ENCODE data around the gene SLC45A1.

SLC45A1 gene

DNA sequence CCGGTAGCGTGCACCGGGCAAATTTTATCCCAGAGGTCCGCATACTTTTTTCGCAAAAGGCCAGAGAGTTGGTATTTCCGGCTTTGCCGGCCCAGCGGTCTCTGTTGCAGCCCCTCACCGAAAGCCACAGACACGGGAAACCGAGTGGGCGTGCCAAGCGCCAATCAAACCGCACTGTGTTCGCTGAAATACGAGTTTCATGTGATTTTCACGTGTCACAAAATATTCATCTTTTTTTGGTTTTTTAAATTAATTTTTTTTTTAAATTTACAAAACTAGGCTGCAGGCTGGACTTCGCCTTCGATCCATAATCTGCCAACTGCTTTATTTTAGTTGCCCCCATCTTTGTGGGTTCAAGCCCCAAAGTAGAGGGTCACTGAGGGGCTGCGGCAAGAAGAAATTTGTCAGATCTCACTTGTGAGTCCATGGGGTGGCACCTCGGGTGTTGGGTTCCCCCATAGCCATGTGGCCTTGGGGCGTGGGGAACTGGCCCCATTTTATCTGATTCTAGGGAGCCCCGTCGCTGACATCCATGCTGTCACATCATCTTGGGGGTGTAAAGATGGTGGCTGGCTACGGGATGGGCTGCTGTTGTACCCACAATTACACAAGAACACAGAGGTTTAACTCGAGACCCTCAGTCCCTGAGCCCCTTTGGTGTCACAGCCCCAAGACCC is 20.8 kb downstream of the SLC45A1 start:
- DNase-seq: no peak

DNA sequence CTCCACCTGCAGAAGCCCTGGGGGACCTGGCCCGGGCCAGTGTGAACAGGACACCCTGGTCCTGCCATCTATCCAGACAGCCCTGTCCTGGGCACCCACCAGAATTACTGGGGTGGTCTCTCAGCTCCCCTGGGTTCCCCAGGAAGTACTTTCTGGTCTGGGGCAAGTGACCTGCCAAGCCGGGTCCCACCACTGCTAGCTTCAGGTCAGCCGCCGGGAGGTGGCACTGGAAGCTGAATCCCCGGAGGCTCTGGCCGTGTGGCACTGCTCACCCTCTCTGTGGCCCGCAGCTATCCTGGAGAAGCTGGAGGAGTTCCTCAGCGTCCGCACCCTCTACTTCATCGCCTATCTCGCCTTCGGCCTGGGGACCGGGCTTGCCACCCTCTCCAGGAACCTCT is 21.3 kb downstream of the SLC45A1 start:
- DNase-seq: no peak

DNA sequence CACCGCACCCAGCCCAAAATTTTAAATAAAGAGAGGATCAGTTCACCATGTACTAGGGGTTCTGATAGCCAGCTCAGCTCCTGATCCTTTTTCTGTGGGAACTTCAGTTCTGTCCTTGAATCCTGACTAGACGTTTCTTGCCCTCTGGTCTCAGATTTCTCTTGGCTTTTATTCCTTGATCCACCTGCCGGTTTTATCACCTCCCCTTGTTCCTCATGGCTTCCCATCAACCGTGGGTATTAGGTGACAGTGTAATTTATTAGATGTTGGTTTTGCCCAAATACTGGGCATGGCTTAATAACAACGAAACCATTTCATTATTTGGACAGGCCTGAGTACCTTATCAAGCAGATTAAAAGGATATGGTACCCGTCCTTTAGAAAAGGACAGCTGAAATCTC is 22.5 kb downstream of the SLC45A1 start:
- no peak for DNase-seq

DNA sequence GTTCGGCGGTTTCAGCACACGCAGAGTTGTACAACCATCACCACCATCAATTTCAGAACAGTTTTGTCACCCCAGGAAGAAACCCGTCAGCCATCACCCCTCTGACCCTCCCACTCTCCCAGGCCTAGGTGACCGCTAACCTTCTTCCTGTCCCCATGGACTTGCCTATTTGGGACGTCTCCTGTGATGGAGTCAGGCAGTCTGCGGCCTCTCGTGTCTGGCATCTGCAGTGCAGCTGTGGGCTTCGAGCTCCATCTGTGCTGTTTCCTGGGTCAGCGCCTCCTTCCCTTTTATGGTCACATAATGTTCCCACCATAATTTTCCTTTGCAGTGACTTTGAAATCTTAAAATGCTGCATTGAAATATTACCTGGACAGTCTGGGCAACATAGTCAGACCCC is 24.4 kb downstream of the SLC45A1 start:
- no peak for DNase-seq

DNA sequence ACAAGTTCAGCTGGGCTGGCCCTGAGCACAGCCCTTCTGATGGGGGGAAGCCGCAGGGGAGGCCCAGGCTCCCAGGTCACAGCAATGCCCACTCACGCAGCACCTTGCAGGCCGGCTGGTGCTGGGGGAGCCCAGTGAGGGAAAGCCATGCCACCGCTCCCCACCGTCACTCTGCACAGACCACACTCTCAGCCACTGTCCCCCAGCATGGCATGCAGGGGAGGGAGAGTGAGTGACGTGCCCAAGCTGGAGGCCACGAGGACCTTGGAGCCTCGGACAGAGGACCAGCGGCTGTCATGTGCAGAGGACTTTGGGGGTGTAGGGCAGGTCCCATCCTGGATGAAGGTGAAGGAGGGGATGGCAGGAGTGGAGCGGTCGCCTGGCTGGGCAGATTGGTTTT is 25.1 kb downstream of the SLC45A1 start:
- no peak for DNase-seq

DNA sequence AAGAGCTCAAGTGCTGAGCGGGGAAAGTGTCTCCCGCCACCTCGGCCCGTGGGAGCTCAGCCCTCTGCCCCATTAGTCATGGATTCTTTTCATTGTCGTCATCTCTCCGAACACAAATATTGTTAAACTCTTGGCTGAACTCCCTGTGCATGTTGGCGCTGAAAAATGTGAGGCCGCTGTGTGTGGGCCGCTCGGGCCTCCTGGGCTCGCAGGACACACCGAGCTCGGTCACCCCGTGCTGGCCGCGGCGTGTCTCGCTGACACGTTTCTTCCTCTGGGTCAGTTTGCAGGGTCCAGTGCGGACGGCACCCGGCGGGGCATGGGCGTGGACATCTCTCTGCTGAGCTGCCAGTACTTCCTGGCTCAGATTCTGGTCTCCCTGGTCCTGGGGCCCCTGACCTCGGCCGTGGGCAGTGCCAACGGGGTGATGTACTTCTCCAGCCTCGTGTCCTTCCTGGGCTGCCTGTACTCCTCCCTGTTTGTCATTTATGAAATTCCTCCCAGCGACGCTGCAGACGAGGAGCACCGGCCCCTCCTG is 25.6 kb downstream of the SLC45A1 start:
- no peak for DNase-seq

DNA sequence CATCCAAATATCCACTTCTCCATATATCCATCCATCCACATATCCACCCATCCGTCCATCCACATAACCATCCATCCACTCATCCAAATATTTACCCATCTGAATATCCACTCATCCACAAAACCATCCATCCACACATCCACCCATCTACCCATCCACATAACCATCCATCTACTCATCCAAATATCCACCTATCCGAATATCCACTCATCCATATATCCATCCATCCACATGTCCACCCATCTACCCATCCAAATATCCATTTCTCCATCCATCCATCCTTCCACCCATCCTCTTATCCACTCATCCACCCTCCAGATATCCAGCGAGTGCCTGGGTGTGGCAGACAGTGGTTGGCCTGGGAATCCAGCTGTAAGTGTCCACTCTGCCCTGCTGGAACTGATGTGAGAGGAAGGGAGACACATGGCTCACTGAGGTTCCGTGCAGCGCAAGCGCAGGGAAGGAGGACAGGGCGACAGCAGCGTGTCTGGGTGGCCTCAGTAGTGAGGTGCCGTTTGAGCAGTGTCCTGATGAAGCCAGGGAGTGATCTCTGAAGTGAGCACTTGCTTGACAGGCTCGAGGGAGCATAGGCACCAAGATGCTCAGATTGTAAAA is 27.1 kb downstream of the SLC45A1 start:
- DNase-seq: no peak

DNA sequence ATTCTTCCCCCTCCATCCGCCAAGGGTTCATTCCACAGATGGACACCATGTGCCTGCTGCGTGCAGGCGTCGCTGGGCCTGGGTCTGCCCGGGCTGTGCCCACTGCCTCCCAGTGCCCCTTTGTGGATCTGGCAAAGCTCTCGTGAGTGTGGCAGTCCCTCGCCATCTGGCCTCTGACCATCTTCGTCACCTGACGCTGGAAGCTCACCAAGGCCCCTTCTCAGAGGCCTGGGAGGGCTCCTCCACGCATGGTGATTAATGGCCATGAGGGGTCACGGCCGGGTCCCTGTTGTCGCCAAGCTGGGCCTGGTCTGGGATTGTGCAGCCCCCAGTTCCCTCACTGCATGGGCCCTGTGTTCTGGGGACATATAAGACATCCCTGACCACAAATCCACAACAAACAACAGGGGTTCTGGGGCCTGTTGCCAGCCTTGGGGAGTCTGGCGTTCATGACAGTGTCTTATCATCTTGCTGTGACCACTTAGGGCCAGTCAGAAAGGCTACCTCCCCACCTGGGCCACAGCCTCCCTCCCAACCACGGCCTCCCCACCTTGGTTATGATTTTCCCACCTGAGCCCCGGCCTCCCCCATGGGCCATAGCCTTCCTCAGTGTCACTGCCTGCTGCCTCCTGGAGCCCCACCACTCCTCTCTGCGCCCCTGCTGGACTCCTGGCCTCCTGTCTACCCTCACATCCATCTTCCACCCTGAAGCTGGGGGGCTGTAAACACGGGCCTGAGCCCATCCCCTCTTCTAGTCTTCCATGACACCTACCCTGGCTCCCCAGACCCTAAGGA is 27.9 kb downstream of the SLC45A1 start:
- no peak for DNase-seq

DNA sequence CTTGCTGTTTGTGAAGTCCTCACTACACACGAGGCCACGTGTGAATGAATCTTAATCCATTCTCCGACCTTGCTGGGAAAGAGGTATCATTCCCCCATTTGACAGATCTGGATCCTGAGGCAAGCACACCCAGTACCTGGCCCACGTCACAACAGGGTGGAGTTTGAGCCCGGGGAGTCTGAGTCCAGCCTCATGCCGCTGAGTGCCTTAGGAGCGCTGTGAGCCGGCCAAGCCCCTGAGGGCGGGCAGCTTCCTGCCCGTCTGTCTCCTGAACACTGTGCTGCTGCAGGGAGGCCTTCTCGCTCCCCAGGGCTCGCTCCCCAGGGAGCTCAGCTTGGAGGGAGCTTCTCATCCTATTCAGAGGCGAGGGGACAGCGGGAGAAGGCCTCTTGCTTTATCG is 29.7 kb downstream of the SLC45A1 start:
- no peak for DNase-seq

DNA sequence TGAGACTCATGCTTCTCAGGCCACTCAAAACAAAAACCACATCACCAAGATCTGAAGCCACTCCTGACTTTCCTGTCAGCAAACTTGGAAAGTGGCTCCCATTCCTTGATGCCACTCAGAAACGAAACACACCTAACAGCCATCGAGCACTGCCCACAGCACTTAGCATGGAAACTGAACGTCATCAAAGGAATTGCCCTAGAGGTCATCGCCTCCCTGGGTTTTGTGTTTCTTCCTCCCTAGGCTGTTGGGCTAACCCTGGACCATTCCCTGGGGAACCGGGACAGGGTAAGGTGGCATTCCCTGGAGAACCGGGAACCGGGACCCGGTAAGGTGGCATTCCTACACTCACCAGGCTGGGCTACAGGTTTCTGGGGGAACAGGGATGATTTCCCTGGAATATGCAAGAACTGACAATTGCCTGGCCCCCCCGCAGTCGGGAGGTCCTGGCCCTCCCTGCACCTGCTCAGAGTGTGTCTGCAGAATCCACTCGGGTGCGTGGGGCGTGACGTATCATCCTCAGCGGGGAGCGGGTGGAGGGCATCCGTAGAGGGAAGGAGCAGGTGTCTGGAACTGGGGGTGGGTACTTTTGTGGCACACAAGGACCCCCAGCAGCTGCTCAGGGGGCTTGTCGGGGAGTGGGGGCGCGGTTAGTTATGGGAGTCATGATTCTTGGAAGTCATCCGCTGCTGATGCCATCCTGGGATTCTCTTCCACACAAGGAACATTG is 30.3 kb downstream of the SLC45A1 start:
- DNase-seq: no peak

DNA sequence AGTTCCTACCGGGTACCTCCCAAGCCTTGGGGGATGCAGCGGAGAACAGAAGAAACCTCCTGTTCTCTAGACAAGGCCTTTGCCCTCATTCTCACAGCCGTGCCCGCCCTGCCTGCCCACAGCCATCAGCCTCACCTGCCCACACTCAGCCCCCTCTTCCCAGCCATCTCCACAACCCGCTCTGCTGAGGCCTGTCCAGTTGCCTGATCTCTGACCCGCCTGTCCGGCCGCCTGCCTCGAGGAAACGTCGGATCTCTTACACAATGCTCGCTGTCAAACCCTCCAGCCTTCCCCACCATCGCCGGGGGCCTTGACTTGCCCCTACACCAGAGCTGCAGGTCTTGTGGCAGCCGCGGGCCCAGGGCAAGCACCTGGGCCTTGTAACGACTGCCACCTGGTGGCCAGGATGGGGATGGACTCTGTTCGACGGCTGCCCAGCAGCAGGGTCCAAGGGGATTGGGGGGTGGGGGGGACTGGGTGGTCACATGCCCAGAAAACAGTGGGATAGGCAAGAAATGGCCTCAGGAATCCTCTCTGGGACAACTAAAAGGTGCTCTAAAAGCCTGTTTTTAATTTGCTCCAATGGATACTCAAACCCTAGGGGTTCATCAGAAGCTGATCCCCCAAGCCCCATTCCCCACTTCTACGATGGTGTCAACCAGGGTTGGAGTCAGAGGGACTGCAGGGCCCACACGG is 31.0 kb downstream of the SLC45A1 start:
- DNase-seq: no peak

DNA sequence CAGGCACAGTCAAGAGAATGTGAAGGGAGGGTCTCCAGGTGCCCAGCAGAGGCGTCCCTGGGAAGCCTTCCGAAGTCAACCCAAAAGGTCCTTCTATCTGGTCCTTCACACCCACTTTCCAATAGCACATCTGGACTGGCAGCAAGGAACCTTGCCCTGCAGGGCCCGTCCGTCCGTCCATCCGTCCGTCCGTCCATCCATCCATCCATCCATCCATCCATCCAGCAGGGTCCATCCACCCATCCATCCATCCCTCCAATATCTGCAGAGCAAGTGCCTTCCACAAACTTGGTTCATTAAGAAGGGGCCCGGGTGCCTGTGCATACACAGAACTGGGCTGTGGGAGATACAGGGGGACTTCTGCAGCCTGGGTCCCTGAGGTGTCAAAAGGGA is 31.6 kb downstream of the SLC45A1 start:
- DNase-seq: no peak

DNA sequence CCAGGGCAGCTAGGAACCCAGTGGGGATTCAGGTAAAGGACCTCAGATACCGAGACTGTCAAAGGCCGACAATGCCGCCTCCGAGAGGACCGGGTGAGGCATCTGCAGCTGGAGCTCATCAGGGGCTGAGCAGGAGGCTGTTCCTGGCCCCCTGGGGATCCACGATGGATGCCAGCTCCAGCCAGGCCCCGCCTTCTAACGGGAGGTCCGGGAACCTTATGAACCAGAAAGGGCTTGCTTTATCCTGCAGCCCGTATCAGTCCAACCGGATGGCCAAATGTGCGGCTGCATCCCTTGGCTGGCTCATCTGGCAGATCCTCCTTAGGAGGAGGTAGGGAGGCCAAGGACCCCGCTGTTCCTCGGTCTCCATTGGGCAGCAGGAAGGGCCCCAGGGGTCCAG is 32.0 kb downstream of the SLC45A1 start:
- DNase-seq: no peak

DNA sequence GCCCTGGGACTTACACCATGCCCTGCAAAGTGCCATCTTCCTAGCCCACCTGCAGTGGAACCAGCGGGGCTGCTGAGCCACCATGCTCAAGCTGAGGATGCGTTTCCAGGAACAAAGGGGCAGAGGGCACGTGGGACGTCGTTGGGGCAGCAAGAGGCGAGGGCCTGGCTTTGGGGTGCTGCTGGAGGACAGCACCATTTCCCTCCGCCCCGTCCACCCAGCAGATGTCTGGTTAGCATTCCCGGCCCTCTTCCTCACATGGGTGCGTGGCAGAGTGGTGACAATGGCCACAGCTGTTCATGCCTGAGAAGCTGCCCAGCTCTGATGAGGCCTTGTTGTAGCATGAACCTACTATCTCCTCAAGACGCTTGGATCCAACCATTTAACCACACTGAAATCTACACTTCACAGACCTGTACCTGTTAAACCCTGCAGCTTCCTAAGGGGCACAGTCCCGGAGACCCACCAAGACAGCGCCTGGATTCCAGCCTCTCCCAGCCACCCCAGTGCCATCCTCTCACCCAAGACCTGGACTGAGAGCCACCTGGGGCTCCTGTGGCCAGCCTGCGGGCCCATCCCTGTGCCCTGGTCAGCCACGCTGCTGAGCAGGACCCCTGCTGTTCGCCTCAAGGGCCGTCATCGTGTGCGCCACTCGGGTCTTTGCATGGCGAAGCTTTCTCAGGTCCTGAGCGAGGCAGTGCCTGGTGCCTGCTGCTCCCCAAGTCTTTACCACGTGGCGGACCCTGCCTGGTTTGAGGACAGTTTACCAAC is 33.2 kb downstream of the SLC45A1 start:
- DNase-seq: no peak

DNA sequence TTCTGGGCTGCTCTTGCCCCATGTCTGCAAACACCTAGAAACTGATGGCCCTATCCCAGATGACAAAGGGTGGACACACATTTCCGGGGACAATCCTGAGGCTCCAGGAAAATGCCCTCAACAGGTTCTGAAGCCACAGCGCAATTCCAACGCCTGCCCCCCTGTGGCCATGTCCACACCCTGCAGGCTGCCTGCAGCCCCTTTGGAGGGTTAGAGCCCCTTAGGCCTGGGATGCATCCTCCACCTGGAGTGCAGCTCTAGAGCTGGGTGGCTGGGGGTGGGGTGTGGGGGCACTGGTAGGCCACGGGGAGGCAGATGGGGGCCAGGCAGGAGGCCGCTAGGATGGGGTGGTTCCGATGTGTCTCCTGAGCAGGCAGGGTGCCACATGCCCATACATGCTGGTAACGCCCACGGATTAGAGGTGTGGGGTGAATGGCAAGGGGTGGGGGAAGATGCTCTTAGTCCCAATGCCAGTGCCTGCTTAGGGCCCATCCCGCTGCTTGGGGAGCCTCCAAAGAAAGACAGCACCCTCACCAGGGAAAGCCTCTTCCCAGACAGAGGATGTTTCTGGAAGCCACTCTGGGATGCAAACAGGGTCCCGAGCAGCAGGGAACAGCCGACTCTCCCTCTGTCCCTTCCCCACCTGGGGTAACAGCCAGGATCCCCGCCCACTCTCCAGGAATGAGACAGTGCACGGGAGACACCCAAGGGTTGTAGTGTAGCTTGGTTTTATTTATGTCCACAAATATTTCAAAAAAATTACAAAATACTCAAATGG is 34.0 kb downstream of the SLC45A1 start:
- DNase-seq: no peak

DNA sequence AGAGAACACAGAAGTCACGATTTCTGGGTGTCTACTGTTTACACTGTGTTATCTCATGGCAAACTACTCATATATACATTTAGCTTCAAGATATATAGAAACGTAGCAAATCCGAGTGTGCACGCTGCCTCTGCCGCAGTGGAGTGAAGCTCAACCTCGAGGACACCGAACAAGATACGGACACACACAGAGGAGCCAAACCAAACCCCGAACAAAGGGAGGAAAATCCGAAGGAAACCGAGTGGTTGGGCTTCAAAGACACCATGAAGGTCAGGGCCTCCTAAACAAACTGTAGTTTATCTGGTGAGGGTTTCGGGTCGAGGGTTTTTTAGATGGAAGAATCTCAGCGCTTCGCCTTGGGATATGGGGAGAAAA is 34.5 kb downstream of the SLC45A1 start:
- DNase-seq: no peak

DNA sequence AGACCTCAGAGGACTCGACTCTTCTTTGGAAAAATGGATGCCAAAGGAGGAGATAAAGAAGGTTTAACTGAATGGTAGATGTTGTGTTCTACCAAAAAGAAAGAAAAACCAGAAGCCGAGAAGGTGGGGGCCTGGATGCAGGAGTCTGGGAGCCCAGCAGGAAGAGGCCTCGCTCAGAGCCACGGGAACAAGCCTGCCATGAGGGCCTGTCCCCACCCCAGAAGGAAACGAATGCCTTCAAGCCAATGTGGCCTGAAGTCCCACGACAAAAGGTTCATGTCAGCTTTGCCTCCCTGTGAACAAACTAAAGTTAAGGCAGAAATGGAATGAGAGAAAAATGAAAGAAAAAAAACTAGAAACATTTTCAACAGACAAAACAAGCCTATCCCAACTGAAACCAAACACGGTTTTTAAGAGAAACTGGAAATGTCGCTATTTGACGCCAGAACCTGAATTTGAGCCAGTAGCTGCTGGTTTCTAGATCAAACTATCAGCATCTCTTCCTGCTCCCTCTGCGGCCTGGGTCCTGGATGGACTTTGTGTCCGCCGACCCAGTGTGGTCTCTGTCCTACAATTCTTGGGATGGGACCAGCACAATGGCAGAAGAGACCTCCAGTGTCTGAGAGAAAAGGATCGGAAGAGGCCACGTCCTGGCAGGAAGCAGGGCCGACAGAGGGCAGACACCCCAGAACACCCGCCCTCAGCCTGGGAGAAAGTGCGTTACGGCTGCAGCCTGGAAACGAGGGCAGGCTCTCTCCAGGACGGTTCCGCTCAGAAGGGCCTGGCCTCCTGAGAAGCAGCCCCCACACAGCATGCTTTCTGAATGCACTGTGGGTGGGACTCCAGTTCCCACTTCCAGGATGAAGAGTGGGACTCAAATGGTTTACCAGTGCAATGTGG is 35.2 kb downstream of the SLC45A1 start:
- no peak for DNase-seq

DNA sequence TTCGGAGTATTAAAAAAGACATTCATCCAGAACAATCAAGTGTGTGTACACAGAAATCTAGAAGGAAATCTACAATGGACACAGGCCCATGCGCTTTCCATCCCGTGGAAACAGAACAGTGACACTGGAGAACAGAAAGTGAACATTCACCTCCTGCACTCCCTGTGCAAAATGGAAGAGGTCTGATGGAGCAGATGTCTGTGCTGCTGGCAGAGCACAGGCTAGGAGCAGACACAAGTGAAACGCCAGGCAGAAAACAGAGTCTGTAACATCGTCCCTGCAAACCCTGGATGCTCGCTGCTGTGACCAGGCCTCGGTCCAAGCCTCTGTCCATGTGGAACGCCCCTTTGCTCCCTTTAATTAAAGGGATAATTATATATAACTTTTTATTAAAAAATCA is 36.1 kb downstream of the SLC45A1 start:
- DNase-seq: no peak

DNA sequence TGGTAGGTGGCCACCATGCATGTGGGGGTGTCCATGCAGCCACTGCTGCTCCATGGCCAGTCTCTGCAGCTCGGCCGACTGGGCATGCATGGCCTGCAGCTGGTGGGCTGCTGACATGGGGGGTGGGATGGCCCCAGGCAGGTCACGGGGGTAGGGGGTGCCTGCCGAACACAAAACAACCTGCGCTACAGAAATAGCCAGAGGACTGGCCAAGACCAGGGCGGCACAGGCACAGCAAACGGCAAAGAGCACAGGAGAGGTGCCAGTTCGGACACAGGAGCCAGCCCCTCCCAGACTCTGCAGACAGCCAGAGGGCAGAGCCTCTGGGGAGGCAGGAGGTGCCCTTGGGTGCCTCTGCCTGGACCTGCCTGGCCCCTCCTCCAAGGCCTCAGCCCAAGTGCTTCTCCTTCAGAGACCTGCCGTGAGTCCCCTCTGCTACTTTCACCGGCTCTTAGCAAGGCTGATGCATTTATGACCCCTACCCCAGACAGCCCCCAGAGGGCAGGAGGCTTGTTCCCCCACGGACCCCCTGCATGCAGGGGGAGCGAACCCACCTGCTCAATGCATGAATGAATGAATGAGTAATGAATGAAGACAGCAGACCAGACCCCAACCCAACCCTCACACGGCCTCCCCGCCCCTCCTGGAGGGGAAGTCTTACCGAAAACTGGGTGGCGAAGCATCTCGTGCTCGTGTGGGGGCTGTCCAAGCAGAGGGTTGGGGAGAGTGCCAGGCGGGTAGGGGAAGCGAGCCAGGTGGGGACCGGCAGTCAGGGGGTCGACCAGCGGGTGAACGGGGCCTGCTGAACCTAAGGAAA is 37.7 kb downstream of the SLC45A1 start:
- no peak for DNase-seq
